HEK293T (cell line): ENCODE data around the gene LEUTX.

ENCODE experiments used
- CTCF ChIA-PET: fragments of 350-600 bp; formaldehyde crosslinking; extraction: SDS; loops from one replicate; lab custom pipeline; 2021; ENCODE audit warnings: antibody characterized with exemption, inconsistent platforms; lab: Yijun Ruan, JAX
- POLR2A ChIA-PET: fragments of 350-600 bp; formaldehyde crosslinking; extraction: SDS; loops from one replicate; lab custom pipeline; 2020; ENCODE audit warnings: antibody characterized with exemption, inconsistent platforms; lab: Yijun Ruan, JAX
- DNase-seq: peaks from one replicate; pipeline ENCODE4 v3.0.0; 2012; ENCODE audit warnings: mixed read lengths; ENCODE audit errors: extremely low spot score
- ARNT ChIP-seq: fragments of 450-650 bp; IDR thresholded peaks from 2 replicates; pipeline ENCODE4 v1.6.1; 2017; ENCODE audit warnings: mild to moderate bottlenecking
- BHLHE40 ChIP-seq: fragments of 450-650 bp; IDR thresholded peaks from 2 replicates; pipeline ENCODE4 v1.6.1; 2016; ENCODE audit warnings: mild to moderate bottlenecking, moderate library complexity, borderline replicate concordance
- CTBP1 ChIP-seq: fragments of 450-650 bp; IDR thresholded peaks from 2 replicates; pipeline ENCODE4 v1.6.1; 2016; ENCODE audit warnings: borderline replicate concordance
- ELF4 ChIP-seq: fragments of 450-650 bp; IDR thresholded peaks from 2 replicates; pipeline ENCODE4 v1.6.1; 2017; ENCODE audit warnings: antibody characterized with exemption
- FOXA1 ChIP-seq: fragments of 450-650 bp; IDR thresholded peaks from 2 replicates; pipeline ENCODE4 v1.6.1; 2016; ENCODE audit warnings: mild to moderate bottlenecking
- FOXK2 ChIP-seq: fragments of 450-650 bp; IDR thresholded peaks from 2 replicates; pipeline ENCODE4 v1.6.1; 2016; ENCODE audit warnings: mild to moderate bottlenecking
- FOXM1 ChIP-seq: fragments of 450-650 bp; IDR thresholded peaks from 2 replicates; pipeline ENCODE4 v1.6.1; 2017; ENCODE audit warnings: mild to moderate bottlenecking, borderline replicate concordance
- HDGF ChIP-seq: fragments of 450-650 bp; IDR thresholded peaks from 2 replicates; pipeline ENCODE4 v1.6.1; 2017; ENCODE audit warnings: antibody characterized with exemption, borderline replicate concordance
- L3MBTL2 ChIP-seq: fragments of 450-650 bp; conservative IDR thresholded peaks from 2 replicates; pipeline ENCODE4 v1.6.1; 2016; ENCODE audit warnings: mild to moderate bottlenecking
- LEF1 ChIP-seq: fragments of 450-650 bp; IDR thresholded peaks from 2 replicates; pipeline ENCODE4 v1.6.1; 2017; ENCODE audit warnings: mild to moderate bottlenecking, borderline replicate concordance
- NFRKB ChIP-seq: fragments of 450-650 bp; IDR thresholded peaks from 2 replicates; pipeline ENCODE4 v1.6.1; 2016; ENCODE audit warnings: mild to moderate bottlenecking, moderate library complexity
- SP1 ChIP-seq: fragments of 450-650 bp; IDR thresholded peaks from 2 replicates; pipeline ENCODE4 v1.6.1; 2017
- SUZ12 ChIP-seq: fragments of 450-650 bp; IDR thresholded peaks from 2 replicates; pipeline ENCODE4 v1.6.1; 2016; ENCODE audit warnings: mild to moderate bottlenecking
- TARDBP ChIP-seq: fragments of 450-650 bp; IDR thresholded peaks from 2 replicates; pipeline ENCODE4 v1.6.1; 2016
- ZNF384 ChIP-seq: fragments of 450-650 bp; IDR thresholded peaks from 2 replicates; pipeline ENCODE4 v1.6.1; 2016
- TF ChIP-seq, protein P1 (sequence below): fragments of 450-650 bp; IDR thresholded peaks from 2 replicates; pipeline ENCODE4 v1.6.1; 2016

LEUTX gene, protein sequence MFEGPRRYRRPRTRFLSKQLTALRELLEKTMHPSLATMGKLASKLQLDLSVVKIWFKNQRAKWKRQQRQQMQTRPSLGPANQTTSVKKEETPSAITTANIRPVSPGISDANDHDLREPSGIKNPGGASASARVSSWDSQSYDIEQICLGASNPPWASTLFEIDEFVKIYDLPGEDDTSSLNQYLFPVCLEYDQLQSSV

DNA sequence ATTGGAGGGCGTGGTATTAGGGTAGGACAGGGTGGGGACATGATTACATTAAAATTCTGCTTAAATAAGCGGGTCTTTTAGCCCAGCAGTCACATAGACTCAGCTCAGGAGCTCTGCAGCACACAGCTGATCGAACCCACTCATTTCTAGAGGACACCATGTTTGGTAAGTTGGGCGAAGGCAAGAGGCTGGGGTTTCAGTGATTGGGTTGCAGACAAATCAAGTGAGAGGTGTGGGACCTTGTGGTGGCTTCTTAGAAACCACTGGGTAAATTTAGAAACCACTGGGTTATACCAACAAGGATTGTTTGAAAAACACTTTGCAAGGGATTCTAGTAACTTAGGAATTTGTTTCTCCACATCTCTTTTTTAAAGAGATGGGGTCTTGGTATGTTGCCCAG lies at the start of gene LEUTX:
Gene LEUTX, plus strand, starts transcription at position 92 of the 400 bp plus-strand sequence. Its CDS starts 67 bp downstream, at position 159.
- POLR2A ChIA-PET = no interaction called here
- CTCF ChIA-PET = no interaction called here
- DNase-seq = no peak
- TF ChIP-seq HDGF (no peak), LEF1 (no peak), L3MBTL2 (no peak), BHLHE40 (no peak), FOXM1 (no peak), CTBP1 (no peak), SP1 (no peak), ELF4 (no peak), FOXA1 (no peak), FOXK2 (no peak), ZNF384 (no peak), NFRKB (no peak), SUZ12 (no peak)

DNA sequence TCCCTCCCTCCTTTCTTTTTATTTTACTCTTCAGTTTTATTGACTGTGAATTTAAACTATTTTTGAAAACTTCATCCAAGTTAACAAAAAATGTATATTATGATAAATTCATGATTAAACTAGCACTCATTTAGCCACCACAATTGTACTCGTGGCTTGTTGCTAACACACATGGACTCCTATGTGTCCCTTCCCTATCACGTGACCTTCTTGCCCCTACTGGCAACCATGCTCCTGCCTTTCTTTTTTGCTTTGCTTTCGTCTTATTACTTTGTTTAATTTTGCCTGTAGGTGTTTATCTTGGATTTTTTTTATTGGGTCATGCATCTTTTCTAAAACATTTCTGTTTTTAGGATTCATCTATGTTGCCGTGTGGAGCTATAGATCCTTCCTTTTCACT lies 49.1 kb upstream of the LEUTX start:
- no peak for DNase-seq
- ChIA-PET CTCF (no interaction called here), POLR2A (no interaction called here)
- no peak for TF ChIP-seq CTBP1
- TF ChIP-seq NFRKB = no peak
- TF ChIP-seq ZNF384 = no peak
- TF ChIP-seq SP1 = no peak
- no peak for TF ChIP-seq FOXK2
- no peak for TF ChIP-seq ARNT
- no peak for TF ChIP-seq FOXA1
- no peak for TF ChIP-seq FOXM1
- no peak for TF ChIP-seq L3MBTL2
- no peak for TF ChIP-seq HDGF
- TF ChIP-seq SUZ12 = no peak
- TF ChIP-seq TARDBP = no peak
- TF ChIP-seq BHLHE40 = no peak
- TF ChIP-seq, protein P1, sequence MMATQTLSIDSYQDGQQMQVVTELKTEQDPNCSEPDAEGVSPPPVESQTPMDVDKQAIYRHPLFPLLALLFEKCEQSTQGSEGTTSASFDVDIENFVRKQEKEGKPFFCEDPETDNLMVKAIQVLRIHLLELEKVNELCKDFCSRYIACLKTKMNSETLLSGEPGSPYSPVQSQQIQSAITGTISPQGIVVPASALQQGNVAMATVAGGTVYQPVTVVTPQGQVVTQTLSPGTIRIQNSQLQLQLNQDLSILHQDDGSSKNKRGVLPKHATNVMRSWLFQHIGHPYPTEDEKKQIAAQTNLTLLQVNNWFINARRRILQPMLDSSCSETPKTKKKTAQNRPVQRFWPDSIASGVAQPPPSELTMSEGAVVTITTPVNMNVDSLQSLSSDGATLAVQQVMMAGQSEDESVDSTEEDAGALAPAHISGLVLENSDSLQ = no peak
- TF ChIP-seq ELF4 = no peak
- TF ChIP-seq LEF1 = no peak

DNA sequence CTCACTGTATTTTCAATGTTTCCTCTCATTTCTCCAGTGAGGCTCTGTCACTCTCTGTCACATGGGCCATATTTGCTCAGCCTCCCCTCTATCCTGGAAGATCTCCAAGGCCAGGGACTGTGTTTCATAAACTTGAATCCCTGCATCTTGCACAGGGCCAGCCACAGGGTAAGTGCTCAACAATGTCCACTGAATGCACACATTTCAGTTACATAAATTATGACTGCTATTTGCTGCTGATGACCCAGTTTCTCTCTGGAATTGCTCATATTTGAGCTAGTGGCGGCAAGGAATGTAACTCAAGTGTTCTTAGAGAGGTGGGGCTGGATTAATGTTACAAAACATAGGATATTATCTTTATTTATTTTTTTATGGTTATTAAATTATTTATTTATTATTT lies 47.0 kb upstream of the LEUTX start:
- no peak for DNase-seq
- CTCF ChIA-PET = no interaction called here
- POLR2A ChIA-PET = no interaction called here
- TF ChIP-seq FOXM1 (no peak), ZNF384 (no peak), L3MBTL2 (no peak), BHLHE40 (no peak), SUZ12 (no peak), HDGF (no peak), CTBP1 (no peak), FOXK2 (no peak), NFRKB (no peak), ARNT (no peak), ELF4 (no peak), SP1 (no peak), FOXA1 (no peak), TARDBP (no peak), LEF1 (no peak)

DNA sequence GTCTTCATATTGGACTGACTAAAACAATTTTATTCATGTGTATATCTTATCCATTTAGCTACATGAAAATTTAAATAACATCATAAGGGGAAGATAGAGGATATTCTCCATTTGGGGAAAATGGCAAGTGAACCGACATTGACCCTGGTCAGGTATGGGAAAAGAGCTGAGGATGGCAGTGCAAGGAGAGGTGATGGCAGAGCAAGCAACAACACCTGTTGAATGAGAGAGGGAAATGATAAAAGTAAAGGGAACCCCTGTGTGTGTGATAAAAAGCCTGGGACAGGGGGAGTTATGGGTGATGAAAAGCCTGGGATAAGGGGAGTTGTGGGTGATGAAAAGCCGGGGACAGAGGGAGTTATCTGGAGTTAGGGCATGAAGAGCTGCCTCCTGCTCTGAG lies 44.8 kb upstream of the LEUTX start:
- no peak for TF ChIP-seq BHLHE40
- TF ChIP-seq L3MBTL2 = no peak
- no peak for TF ChIP-seq ELF4
- no peak for TF ChIP-seq FOXK2
- TF ChIP-seq TARDBP = no peak
- TF ChIP-seq CTBP1 = no peak
- TF ChIP-seq NFRKB = no peak
- TF ChIP-seq LEF1 = no peak
- no peak for TF ChIP-seq ARNT
- TF ChIP-seq FOXM1 = no peak
- TF ChIP-seq FOXA1 = no peak
- TF ChIP-seq SUZ12 = no peak
- TF ChIP-seq HDGF = no peak
- TF ChIP-seq, protein P1 = no peak
- TF ChIP-seq SP1 = no peak
- POLR2A ChIA-PET = no interaction called here
- DNase-seq = no peak
- CTCF ChIA-PET = interaction anchor here (0.6 kb wide), 1 partner anchor 28 kb away, joined by 3 read pairs; no protein-coding TSS in a partner anchor

DNA sequence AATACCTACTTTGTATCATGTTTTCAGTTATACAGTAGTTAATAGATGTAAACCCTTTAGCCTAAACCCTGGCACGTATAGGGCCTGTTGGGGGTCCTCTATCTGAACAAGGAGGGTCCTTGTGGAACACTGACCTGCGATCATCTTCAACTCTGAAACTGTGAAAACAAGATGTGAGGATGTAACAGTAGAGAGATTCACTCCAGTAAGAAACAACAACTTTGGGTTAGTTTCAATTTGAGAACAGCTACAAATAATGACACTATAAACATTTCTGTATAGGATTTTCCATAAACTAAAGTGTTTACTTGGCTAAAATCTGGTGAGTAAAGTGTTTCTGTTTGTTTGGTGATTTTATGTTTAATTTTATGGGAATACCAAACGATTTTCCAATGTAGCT lies 43.0 kb upstream of the LEUTX start:
- no peak for TF ChIP-seq ELF4
- TF ChIP-seq BHLHE40 = no peak
- no peak for TF ChIP-seq ZNF384
- TF ChIP-seq FOXM1 = no peak
- no peak for TF ChIP-seq SUZ12
- TF ChIP-seq CTBP1 = no peak
- TF ChIP-seq, protein P1 = no peak
- no peak for TF ChIP-seq FOXA1
- no peak for TF ChIP-seq L3MBTL2
- TF ChIP-seq ARNT = no peak
- no peak for TF ChIP-seq TARDBP
- TF ChIP-seq NFRKB = no peak
- TF ChIP-seq SP1 = no peak
- TF ChIP-seq LEF1 = no peak
- TF ChIP-seq FOXK2 = no peak
- no peak for TF ChIP-seq HDGF
- ChIA-PET CTCF (no interaction called here), POLR2A (no interaction called here)

More for the DNA sequence above, 43.0 kb upstream of the LEUTX start:
- DNase-seq = no peak
